Ovary (tissue), 9 donors: Measurements from ENCODE around the gene PPFIA4. TPM values are rescaled to one million over a fixed set of nuclear protein-coding genes. Genes with fewer than 3 reads are reported as not detected.

ENCODE experiments used
- DNase-seq, 5 donors: peaks; one replicate each; pipeline ENCODE4 v3.0.0-alpha.2; 2019 to 2020
- H3K27ac ChIP-seq, 2 donors: fragments of 200-600 bp; one replicate each; pipeline versions ENCODE4 v1.5.1 to v1.8.0; 2019 to 2022
- H3K27me3 ChIP-seq: fragments of 200-600 bp; one replicate; pipeline ENCODE4 v1.8.0; 2022
- H3K36me3 ChIP-seq: fragments of 200-600 bp; sonication (generic); one replicate; pipeline ENCODE4 v1.5.1; 2019
- H3K4me1 ChIP-seq: one replicate; pipeline ENCODE4 v1.8.1; 2013; ENCODE audit warnings: mild to moderate bottlenecking, moderate library complexity; ENCODE audit not compliant: insufficient read depth
- H3K4me3 ChIP-seq: fragments of 200-600 bp; sonication (generic); one replicate; pipeline ENCODE4 v1.5.1; 2017
- H3K9me3 ChIP-seq, 2 donors: fragments of 200-600 bp in 1 of 2; sonication (generic) in 1 of 2; one replicate each; pipeline versions ENCODE4 v1.5.1 to v1.8.1; 2013 to 2019; ENCODE audit warnings: mild to moderate bottlenecking in 1 of 2, moderate library complexity in 1 of 2
- EP300 ChIP-seq: sonication (generic); formaldehyde crosslinking; IDR thresholded peaks from one replicate; pipeline ENCODE4 v1.6.1; 2017; ENCODE audit warnings: antibody characterized with exemption
- POLR2A ChIP-seq: fragments of 450-650 bp; IDR thresholded peaks from one replicate; pipeline ENCODE4 v1.6.1; 2017; ENCODE audit warnings: antibody characterized with exemption, mild to moderate bottlenecking, moderate library complexity
- WGBS, 3 donors: extraction: QIAGEN DNeasy Blood & Tissue Kit in 1 of 3; methylation state at CpG; one replicate each; pipeline versions ENCODE4 v1.1.5 to v1.1.7; 2013 to 2017; 5-methylcytosine and 5-hydroxymethylcytosine counted together
- intact Hi-C, 4 donors: fragments of 100-400 bp; cut with DNase I; formaldehyde crosslinking; loops; one replicate each; pipeline versions ENCODE4 v1.11.0 to v1.15.1; 2022 to 2023
- polyA plus RNA-seq, 2 donors: library from polyadenylated mRNA; stranded (reverse); fragments of 200-250 nt in 1 of 2; fragments of 350-450 nt in 1 of 2; fragmentation: Illumina TruSeq in 1 of 2; extraction: RNeasy Lipid Tissue Mini Kit (QIAGEN cat#74804) in 1 of 2; gene quantifications; one replicate each; pipeline ENCODE4 v1.2.3, GENCODE V29; 2013 to 2014
- total RNA-seq, 7 donors: library from RNA; depleted of rRNA in 2 of 7; stranded (reverse); fragments of >200 nt in 2 of 7; fragmentation: NEBNext Ultra II Directional in 3 of 7; extraction: Animal tissue kit (Norgen Biotek cat#: 25700) in 3 of 7; gene quantifications; one replicate each; pipeline versions ENCODE4 v1.1.0 to v1.2.4, GENCODE V29; 2016 to 2023
- TF ChIP-seq, protein P1 (sequence below), 3 donors: fragments of 450-650 bp in 2 of 3; fragments of 200-600 bp in 1 of 3; IDR thresholded peaks; one replicate each; pipeline versions ENCODE4 v1.5.1 to v1.8.0; 2016 to 2022; ENCODE audit warnings: antibody characterized with exemption in 3 of 3, mild to moderate bottlenecking in 1 of 3
- donor health status: DM: no; HTN: no; CAD: no; lungs with moderate emphysema.
- donor health status: DM: no; HTN: no; CAD: no.
- donor health status: Bipolar disorder and iron deficiency.
- donor health status: DM: yes; HTN: yes; CAD: no.
- donor health status: DM: no; HTN: no; CAD: no.
- donor health status: DM: yes; HTN: yes; CAD: no.

PPFIA4 gene
- total and polyA plus RNA-seq, 9 donors, result 0.35 to 2.6 (median 1.4) TPM

DNA sequence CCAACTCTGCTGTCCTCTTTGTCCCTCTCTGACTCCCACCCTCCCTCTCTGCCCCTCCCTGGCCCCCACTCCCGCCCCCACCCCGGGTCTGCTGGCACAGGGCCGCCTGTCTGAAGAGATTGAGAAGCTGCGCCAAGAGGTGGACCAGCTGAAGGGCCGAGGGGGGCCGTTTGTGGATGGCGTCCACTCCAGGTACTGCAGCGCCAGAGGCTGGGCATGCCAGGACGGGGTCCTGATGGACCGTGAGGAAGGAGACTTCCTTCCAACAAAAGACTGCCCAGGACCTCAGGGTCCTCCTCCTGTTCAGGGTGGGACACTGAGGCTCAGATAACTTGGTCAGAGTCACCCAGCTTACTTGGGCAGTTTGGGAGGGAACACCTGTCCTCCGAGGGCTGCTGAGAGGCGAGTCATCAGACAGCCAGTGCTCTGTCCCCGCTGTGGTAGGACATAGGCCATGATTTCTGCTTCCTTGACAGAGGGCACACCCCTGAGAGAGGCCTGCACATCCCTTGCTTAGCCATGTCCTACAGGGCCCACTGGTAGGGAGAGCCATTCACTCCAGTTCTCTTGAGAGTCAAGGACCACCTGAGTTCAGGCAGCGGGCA is 23.4 kb downstream of the PPFIA4 start:
- H3K4me3 ChIP-seq, result no peak overlapping the region
- no peak for DNase-seq
- peaks cover 7% of the 10 kb centered on the region for H3K4me1 ChIP-seq
- intact Hi-C loops, result no loop called here
- 88 to 93% (median 93%) methylated on average over 14 of the region's 14 CpGs for WGBS, 3 donors
- no peaks in the 10 kb centered on the region for H3K36me3 ChIP-seq
- no peaks in the 10 kb centered on the region for H3K9me3 ChIP-seq
- no peaks in the 10 kb centered on the region for H3K27me3 ChIP-seq
- no peak overlapping the region for H3K27ac ChIP-seq
- TF ChIP-seq EP300, result no peak
- TF ChIP-seq, protein P1, sequence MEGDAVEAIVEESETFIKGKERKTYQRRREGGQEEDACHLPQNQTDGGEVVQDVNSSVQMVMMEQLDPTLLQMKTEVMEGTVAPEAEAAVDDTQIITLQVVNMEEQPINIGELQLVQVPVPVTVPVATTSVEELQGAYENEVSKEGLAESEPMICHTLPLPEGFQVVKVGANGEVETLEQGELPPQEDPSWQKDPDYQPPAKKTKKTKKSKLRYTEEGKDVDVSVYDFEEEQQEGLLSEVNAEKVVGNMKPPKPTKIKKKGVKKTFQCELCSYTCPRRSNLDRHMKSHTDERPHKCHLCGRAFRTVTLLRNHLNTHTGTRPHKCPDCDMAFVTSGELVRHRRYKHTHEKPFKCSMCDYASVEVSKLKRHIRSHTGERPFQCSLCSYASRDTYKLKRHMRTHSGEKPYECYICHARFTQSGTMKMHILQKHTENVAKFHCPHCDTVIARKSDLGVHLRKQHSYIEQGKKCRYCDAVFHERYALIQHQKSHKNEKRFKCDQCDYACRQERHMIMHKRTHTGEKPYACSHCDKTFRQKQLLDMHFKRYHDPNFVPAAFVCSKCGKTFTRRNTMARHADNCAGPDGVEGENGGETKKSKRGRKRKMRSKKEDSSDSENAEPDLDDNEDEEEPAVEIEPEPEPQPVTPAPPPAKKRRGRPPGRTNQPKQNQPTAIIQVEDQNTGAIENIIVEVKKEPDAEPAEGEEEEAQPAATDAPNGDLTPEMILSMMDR (IDR thresholded peaks at IDR 0.05), result no peak
- no peak for TF ChIP-seq POLR2A

DNA sequence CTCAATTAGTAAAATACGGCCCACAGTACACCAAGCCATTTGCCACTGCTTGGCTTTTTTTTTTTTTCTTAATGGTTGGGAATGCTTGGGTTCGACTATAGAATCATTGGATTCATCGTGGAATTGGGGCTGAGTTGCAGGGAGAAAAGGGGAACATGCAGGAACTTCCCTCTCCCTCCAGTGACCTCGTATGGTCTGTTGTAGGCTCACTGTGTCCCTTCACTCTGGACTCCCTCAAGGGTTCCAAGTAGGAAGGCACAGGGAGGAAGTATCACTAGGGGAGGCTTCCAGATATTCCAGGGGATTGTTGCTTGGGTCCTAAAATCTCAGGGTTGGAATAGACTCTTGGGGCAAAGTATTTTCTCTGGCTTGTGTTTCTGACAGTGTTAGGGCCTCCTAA is 24.5 kb downstream of the PPFIA4 start:
- no peaks in the 10 kb centered on the region for H3K36me3 ChIP-seq
- H3K27me3 ChIP-seq, result no peaks in the 10 kb centered on the region
- no peak overlapping the region for H3K27ac ChIP-seq
- H3K9me3 ChIP-seq, result no peaks in the 10 kb centered on the region
- no peak for DNase-seq
- no peak for TF ChIP-seq POLR2A
- TF ChIP-seq, protein P1 (IDR thresholded peaks at IDR 0.05), result no peak
- no peak for TF ChIP-seq EP300
- H3K4me3 ChIP-seq, result no peak overlapping the region
- intact Hi-C loops, result no loop called here
- peaks cover 7% of the 10 kb centered on the region for H3K4me1 ChIP-seq
- 94 to 95% (median 95%) methylated on average over 4 of the region's 4 CpGs for WGBS, 3 donors

DNA sequence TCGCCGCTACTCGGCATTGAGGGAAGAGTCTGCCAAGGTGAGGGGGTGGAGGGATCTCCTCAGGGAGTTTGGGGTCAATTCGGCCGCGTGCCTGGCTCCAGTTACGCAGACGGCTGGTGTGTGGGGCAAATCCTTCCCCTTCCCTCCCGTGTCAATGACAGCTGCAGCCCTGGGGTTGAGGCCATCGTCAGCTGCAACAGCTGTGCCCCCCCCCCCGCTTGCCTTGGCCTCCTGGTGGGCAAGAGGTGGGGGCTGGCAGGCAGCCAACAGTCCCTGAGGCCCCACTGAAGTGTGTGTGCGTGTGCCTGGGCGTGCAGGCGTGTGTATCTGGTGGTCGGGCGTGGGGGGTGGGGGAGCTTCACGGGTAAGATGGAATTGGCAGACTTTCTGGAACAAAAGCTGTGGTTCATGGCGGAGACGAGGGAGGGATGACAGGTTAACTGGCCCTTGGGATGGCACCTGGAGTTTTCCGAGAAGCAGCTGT is 25.6 kb downstream of the PPFIA4 start:
- WGBS, 3 donors, result 14 to 40% (median 32%) methylated on average over 18 to 20 of the region's 20 CpGs
- no peak overlapping the region for H3K27ac ChIP-seq
- H3K4me1 ChIP-seq, result peaks cover 7% of the 10 kb centered on the region
- H3K27me3 ChIP-seq, result no peaks in the 10 kb centered on the region
- H3K36me3 ChIP-seq, result no peaks in the 10 kb centered on the region
- intact Hi-C loops, result no loop called here
- DNase-seq, result peak in 3 of 5 donors; percentile 39 to 60 (median 43)
- no peaks in the 10 kb centered on the region for H3K9me3 ChIP-seq
- no peak overlapping the region for H3K4me3 ChIP-seq
- TF ChIP-seq POLR2A, result no peak
- TF ChIP-seq EP300, result no peak
- TF ChIP-seq, protein P1 (IDR thresholded peaks at IDR 0.05), result no peak

DNA sequence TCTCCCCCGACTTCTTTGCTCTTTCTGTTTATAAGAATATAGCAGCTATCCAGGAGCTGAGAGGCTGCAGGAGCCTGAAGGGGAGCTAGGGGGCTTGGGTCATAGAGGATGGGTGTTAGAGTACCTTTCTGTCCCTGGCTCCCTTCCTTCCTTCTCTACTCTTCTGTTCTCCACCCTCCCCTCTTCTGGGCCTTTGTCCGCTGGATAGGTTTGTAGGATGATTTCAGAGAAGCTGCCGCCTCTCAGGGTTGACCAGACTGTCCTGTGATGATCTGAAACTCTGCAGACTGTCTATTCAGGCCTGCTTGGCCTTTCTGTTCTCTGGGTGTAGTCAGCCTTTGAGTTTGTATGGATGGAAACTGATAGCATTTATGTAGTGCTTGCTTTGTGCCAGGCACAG is 26.3 kb downstream of the PPFIA4 start:
- 68 to 76% (median 70%) methylated on average over 3 of the region's 3 CpGs for WGBS, 3 donors

More for the DNA sequence above, 26.3 kb downstream of the PPFIA4 start:
- DNase-seq, result no peak
- Histone ChIP-seq H3K36me3 (no peaks in the 10 kb centered on the region), H3K4me3 (no peak overlapping the region), H3K4me1 (peaks cover 6% of the 10 kb centered on the region), H3K27ac (no peak overlapping the region), H3K27me3 (no peaks in the 10 kb centered on the region), H3K9me3 (no peaks in the 10 kb centered on the region)
- intact Hi-C loops, result no loop called here
- TF ChIP-seq POLR2A (no peak), EP300 (no peak)
- TF ChIP-seq, protein P1 (IDR thresholded peaks at IDR 0.05), result no peak
